ENCODE data around the gene PCDH17. TPM values are rescaled to one million over a fixed set of nuclear protein-coding genes. Genes with fewer than 3 reads are reported as not detected.

Gene PCDH17
- total and polyA plus RNA-seq, 2 of the 8 experiments (the other 6 are each of a cell fraction or from before 2014, with no cell fraction given): 0.20 to 0.60 TPM

DNA sequence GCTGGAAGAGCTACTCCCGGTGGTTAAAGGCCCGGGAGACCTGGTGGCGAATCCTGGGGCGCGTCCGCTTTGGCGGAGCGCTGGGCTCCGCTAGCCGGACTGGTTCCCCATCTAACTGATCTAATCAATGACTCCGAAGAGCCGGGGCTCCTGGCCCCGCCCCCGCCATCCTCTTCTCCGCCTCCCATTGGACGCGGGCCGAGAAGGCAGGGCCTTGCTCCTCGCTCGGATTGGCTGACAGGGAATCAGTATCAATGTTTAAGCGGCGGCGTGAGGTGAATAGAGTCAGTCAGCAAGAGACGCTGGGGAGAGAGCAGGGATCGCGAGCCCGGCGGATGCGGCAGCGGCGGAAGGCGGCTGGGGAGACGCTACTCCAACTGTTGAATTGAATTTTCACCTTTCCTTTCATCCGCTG lies 1.7 kb upstream of the PCDH17 start (continued):
- TF ChIP-seq EGR1 (IDR thresholded peaks at IDR 0.05; ENCODE audit: borderline replicate concordance, low read depth, low read length): 0 out of 2 replicates have a peak, but pooled peaks have one; percentile 28

Data from H1 (cell line).